CD4-positive, alpha-beta T cell treated with Interleukin-12 subunit alpha and Interleukin-12 subunit beta, for 1 hour (primary cell): ENCODE results near the gene MIEF1.

Experiments used
- DNase-seq: peaks from one replicate; pipeline ENCODE4 v3.0.0-alpha.2; 2020

The MIEF1 gene

GRCh38 chr22:39471381-39472141, 30.5 kb upstream of the MIEF1 start:
- no peak for DNase-seq

GRCh38 chr22:39472570-39473556, 29.2 kb upstream of the MIEF1 start:
- DNase-seq: no peak

GRCh38 chr22:39473851-39474250, 28.2 kb upstream of the MIEF1 start:
- no peak for DNase-seq

- no peak for DNase-seq
Measured at GRCh38 chr22:39474351-39475111, 27.6 kb upstream of the MIEF1 start.

- DNase-seq: no peak
Measured at GRCh38 chr22:39475337-39475736, 26.8 kb upstream of the MIEF1 start.

GRCh38 chr22:39475902-39476301, 26.2 kb upstream of the MIEF1 start:
- DNase-seq: no peak

GRCh38 chr22:39476664-39477063, 25.4 kb upstream of the MIEF1 start:
- DNase-seq: no peak

- no peak for DNase-seq
Measured at GRCh38 chr22:39477542-39477941, 24.5 kb upstream of the MIEF1 start.

- DNase-seq: no peak
Measured at GRCh38 chr22:39478441-39478850, 23.6 kb upstream of the MIEF1 start.

- no peak for DNase-seq
Measured at GRCh38 chr22:39479254-39479653, 22.8 kb upstream of the MIEF1 start.

GRCh38 chr22:39480557-39480956, 21.5 kb upstream of the MIEF1 start:
- DNase-seq: no peak

- no peak for DNase-seq
Measured at GRCh38 chr22:39481054-39481453, 21.0 kb upstream of the MIEF1 start.

- no peak for DNase-seq
Measured at GRCh38 chr22:39481595-39481994, 20.5 kb upstream of the MIEF1 start.

- no peak for DNase-seq
Measured at GRCh38 chr22:39482768-39483167, 19.3 kb upstream of the MIEF1 start.

- DNase-seq: no peak
Measured at GRCh38 chr22:39486951-39487825, 14.9 kb upstream of the MIEF1 start.

GRCh38 chr22:39487826-39488520, 14.1 kb upstream of the MIEF1 start:
- DNase-seq: no peak

GRCh38 chr22:39488563-39489083, 13.5 kb upstream of the MIEF1 start:
- DNase-seq: no peak

- no peak for DNase-seq
Measured at GRCh38 chr22:39489094-39490068, 12.7 kb upstream of the MIEF1 start.

GRCh38 chr22:39490135-39490798, 11.8 kb upstream of the MIEF1 start:
- DNase-seq: peak; percentile 89
